Measurements from ENCODE around the gene B3GNT9. TPM values are rescaled to one million over a fixed set of nuclear protein-coding genes. Genes with fewer than 3 reads are reported as not detected.

The B3GNT9 gene
- polyA plus RNA-seq, 1 of the 3 experiments (the other 2 are of a cell fraction) = 9.9 TPM

DNA sequence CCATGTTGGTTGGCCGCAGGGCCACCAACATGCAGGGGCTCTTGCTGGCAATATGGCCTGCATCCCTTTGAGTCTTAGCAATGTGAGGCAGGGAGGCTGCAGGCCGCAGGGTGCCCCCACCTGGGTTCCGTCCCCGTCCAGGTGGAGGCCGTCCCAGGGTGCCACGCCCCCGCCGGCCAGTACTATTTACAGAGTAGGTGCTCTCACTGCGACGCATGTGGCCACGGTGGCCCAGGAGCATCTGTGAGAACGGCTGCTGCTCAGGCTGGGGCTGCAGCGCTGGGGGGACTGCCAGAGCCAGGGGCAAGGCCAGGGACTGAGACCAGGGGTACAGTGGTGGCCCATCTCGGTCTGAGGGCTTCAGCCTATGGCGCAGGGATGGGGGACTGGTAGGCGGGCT is 29.4 kb upstream of the B3GNT9 start:
- no peak for TF ChIP-seq POLR2AphosphoS5 (IDR thresholded peaks at IDR 0.05; ENCODE audit: low read depth, low read length)
- no peak for TF ChIP-seq FOSL2 (IDR thresholded peaks at IDR 0.05; ENCODE audit: borderline replicate concordance, low read depth)
- no peak for TF ChIP-seq EP300 (IDR thresholded peaks at IDR 0.05; ENCODE audit: borderline replicate concordance in 1 of 2, low read depth in 1 of 2, low read length in 1 of 2)
- no peak for TF ChIP-seq SIN3A (IDR thresholded peaks at IDR 0.05; ENCODE audit: borderline replicate concordance, low read depth, low read length)
- TF ChIP-seq, protein P1, sequence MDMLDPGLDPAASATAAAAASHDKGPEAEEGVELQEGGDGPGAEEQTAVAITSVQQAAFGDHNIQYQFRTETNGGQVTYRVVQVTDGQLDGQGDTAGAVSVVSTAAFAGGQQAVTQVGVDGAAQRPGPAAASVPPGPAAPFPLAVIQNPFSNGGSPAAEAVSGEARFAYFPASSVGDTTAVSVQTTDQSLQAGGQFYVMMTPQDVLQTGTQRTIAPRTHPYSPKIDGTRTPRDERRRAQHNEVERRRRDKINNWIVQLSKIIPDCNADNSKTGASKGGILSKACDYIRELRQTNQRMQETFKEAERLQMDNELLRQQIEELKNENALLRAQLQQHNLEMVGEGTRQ (IDR thresholded peaks at IDR 0.05; ENCODE audit: borderline replicate concordance, low read depth, low read length) = no peak
- TF ChIP-seq RXRA (IDR thresholded peaks at IDR 0.05; ENCODE audit: borderline replicate concordance, low read depth) = no peak
- TF ChIP-seq CHD2 (IDR thresholded peaks at IDR 0.05; ENCODE audit: low read length, partially characterized antibody) = no peak
- no peak for TF ChIP-seq TEAD4 (IDR thresholded peaks at IDR 0.05; ENCODE audit: borderline replicate concordance, insufficient read depth)
- TF ChIP-seq, protein P2, sequence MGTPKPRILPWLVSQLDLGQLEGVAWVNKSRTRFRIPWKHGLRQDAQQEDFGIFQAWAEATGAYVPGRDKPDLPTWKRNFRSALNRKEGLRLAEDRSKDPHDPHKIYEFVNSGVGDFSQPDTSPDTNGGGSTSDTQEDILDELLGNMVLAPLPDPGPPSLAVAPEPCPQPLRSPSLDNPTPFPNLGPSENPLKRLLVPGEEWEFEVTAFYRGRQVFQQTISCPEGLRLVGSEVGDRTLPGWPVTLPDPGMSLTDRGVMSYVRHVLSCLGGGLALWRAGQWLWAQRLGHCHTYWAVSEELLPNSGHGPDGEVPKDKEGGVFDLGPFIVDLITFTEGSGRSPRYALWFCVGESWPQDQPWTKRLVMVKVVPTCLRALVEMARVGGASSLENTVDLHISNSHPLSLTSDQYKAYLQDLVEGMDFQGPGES (IDR thresholded peaks at IDR 0.05; ENCODE audit: low read depth, low read length) = no peak
- TF ChIP-seq EZH2phosphoT487 (IDR thresholded peaks at IDR 0.05; ENCODE audit: borderline replicate concordance, low read depth) = no peak
- TF ChIP-seq FOXJ3 (CRISPR knock-in tag; IDR thresholded peaks at IDR 0.05) = no peak
- TF ChIP-seq NRF1 (IDR thresholded peaks at IDR 0.05; ENCODE audit: low read depth, low read length) = no peak
- TF ChIP-seq, protein P3, sequence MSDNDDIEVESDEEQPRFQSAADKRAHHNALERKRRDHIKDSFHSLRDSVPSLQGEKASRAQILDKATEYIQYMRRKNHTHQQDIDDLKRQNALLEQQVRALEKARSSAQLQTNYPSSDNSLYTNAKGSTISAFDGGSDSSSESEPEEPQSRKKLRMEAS (IDR thresholded peaks at IDR 0.05; ENCODE audit: low read depth) = no peak
- no peak for TF ChIP-seq ELF1 (IDR thresholded peaks at IDR 0.05)
- Histone ChIP-seq H3K4me1 (ENCODE audit: control insufficient read depth in 1 of 2, insufficient read depth in 2 of 2, low read depth in 1 of 2, low read length in 1 of 2) (peaks cover 6 to 51% of the 10 kb centered on the region in 2 experiments; a peak in 3 of 4 replicates), H3K4me3 (ENCODE audit: low read depth in 2 of 2, low read length in 1 of 2) (no peak overlapping the region), H3F3A (replicated peaks; ENCODE audit: insufficient read depth) (peaks cover 33% of the 10 kb centered on the region), H3K9ac (no peak overlapping the region), H3K27ac (ENCODE audit: low read depth in 2 of 2, low read length in 1 of 2) (no peak overlapping the region), H3K79me2 (ENCODE audit: insufficient read depth) (peaks cover 25% of the 10 kb centered on the region), H3K9me3 (no peaks in the 10 kb centered on the region), H3K4me2 (no peak overlapping the region), H3K27me3 (ENCODE audit: insufficient read depth) (no peaks in the 10 kb centered on the region), H3K36me3 (replicated peaks in 1 of 2; ENCODE audit: control insufficient read depth in 1 of 2, insufficient read depth in 2 of 2, low read length in 1 of 2) (peaks cover 3 to 5% of the 10 kb centered on the region in 2 experiments), H3K9me2 (no peaks in the 10 kb centered on the region), H4K20me1 (ENCODE audit: insufficient read depth) (peaks cover 10% of the 10 kb centered on the region), H2AFZ (ENCODE audit: low read depth) (no peak overlapping the region)
- ChIA-PET POLR2A (no interaction called here), CTCF (interaction anchor here (0.7 to 2.8 kb wide), 8 partner anchors 14 to 664 kb away, joined by 3 to 10 read pairs (median 4); no protein-coding TSS in a partner anchor)
- 94% methylated on average over 11 of the region's 16 CpGs for WGBS (ENCODE audit: low lambda C conversion rate)
- DNase-seq = no peak

Data from SK-N-SH (cell line).